Neural progenitor cell (in vitro differentiated cells): ENCODE data around the gene DNAAF5.

Experiments
- EZH2 ChIP-seq: fragments of 200-600 bp; sonication (generic); IDR thresholded peaks from 2 replicates; pipeline ENCODE4 v1.6.1; 2017; ENCODE audit warnings: antibody characterized with exemption, mild to moderate bottlenecking, moderate library complexity
- TF ChIP-seq, protein P1 (sequence below): fragments of 200-600 bp; sonication (generic); IDR thresholded peaks from 2 replicates; pipeline ENCODE4 v1.5.1; 2017; ENCODE audit warnings: antibody characterized with exemption, mild to moderate bottlenecking

DNA sequence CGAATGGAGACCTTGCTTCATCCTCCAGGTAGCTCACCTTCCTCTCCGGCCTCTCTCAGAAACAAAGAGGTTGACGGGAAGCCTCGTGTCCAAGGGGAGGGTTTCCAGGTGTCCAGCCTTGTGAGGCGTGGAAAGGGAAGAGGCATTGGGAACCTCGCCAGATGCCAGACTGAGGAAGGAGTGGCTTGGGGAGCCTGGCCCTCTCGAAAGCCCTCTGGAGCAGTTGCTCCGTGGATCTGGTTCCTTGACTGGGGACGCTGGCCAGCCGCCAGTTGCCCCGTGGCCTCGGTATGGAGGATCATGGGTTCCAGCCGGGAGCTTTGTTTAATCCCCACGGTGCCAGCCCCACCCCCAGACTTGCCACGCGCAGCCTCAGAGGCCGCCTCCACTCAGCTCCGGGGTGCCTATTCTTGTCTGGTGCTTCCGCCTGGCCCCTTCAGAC is 75.5 kb downstream of the DNAAF5 start:
- TF ChIP-seq, protein P1, sequence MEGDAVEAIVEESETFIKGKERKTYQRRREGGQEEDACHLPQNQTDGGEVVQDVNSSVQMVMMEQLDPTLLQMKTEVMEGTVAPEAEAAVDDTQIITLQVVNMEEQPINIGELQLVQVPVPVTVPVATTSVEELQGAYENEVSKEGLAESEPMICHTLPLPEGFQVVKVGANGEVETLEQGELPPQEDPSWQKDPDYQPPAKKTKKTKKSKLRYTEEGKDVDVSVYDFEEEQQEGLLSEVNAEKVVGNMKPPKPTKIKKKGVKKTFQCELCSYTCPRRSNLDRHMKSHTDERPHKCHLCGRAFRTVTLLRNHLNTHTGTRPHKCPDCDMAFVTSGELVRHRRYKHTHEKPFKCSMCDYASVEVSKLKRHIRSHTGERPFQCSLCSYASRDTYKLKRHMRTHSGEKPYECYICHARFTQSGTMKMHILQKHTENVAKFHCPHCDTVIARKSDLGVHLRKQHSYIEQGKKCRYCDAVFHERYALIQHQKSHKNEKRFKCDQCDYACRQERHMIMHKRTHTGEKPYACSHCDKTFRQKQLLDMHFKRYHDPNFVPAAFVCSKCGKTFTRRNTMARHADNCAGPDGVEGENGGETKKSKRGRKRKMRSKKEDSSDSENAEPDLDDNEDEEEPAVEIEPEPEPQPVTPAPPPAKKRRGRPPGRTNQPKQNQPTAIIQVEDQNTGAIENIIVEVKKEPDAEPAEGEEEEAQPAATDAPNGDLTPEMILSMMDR: no peak
- no peak for TF ChIP-seq EZH2
